Measurements from ENCODE around the gene ERVFRD-1.

DNA sequence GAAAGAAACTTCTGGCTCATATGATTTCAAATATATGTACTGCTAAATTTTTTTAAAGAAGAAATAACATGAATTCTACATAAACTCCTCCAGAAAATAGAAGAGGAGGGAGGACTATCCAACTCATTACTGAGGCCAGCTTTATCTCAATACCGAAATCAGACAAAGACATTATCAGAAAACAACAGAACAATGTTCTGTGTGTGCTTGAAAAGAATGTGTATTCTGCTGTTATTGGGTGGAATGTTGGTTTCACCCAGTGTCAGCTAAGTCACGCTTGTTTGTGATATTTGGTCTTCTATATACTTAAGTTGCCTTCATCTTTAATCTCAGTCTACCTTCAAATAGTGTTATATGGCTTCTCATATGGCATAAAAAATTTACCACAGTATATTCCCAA, 48.8 kb downstream of the ERVFRD-1 start:
- TF ChIP-seq, protein P1, sequence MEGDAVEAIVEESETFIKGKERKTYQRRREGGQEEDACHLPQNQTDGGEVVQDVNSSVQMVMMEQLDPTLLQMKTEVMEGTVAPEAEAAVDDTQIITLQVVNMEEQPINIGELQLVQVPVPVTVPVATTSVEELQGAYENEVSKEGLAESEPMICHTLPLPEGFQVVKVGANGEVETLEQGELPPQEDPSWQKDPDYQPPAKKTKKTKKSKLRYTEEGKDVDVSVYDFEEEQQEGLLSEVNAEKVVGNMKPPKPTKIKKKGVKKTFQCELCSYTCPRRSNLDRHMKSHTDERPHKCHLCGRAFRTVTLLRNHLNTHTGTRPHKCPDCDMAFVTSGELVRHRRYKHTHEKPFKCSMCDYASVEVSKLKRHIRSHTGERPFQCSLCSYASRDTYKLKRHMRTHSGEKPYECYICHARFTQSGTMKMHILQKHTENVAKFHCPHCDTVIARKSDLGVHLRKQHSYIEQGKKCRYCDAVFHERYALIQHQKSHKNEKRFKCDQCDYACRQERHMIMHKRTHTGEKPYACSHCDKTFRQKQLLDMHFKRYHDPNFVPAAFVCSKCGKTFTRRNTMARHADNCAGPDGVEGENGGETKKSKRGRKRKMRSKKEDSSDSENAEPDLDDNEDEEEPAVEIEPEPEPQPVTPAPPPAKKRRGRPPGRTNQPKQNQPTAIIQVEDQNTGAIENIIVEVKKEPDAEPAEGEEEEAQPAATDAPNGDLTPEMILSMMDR (conservative IDR thresholded peaks at IDR 0.05; ENCODE audit: low read depth, low read length): no peak
- TF ChIP-seq EZH2 (IDR thresholded peaks at IDR 0.05; ENCODE audit: low read length, unreplicated experiment): no peak
- no peak for TF ChIP-seq EZH2phosphoT487 (IDR thresholded peaks at IDR 0.05; ENCODE audit: borderline replicate concordance, low read length)
